GM13976 (cell line): ENCODE results near the gene MICAL2.

Experiments
- DNase-seq: peaks from one replicate; pipeline ENCODE4 v3.0.0; 2012; ENCODE audit warnings: low spot score
- CTCF ChIP-seq: IDR thresholded peaks from 2 replicates; pipeline ENCODE4 v1.5.1; 2012; ENCODE audit warnings: borderline replicate concordance, mild to moderate bottlenecking; ENCODE audit not compliant: insufficient read depth; ENCODE audit errors: extremely low read depth, missing control alignments, control extremely low read depth
- in situ Hi-C: fragments of 300-500 bp; cut with MboI; formaldehyde crosslinking; loops from one replicate; pipeline ENCODE4 v1.12.0; 2022; ENCODE audit warnings: low sequenced_read_pairs, mixed read lengths, inconsistent platforms; ENCODE audit not compliant: unreplicated experiment

MICAL2 gene

DNA sequence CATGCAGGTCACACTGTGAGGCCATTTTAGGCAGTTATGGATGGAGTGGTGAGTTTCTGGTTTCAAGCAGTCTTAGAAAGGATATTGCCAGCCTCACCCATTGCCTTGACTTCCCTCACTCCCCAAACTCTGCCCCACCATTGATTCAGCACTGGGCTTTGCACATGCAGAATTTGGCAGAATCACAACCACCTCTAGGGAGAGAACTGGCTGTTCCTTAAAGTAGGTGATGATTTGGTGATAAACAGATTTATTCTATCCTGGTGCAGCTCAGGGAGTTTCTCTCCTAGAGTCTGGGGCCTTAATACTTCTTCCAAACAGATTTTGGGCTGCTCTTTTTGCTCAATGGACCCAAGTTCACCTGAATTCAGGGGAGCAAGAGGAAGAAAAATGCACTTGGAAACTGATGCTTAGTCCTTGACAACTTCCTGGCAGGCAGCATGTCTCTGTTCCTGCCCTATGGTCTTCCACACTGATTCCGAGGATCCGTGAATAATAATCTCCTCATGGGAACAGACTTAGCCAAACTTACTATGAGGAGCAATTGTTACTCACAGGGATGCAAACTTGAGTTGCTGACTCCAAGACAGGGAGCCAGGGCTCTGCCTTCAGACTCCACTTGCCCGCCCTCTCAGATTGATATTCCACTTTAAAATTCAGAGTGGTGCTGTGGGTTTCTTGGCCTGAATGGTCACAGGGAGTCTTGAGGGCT lies 137.3 kb downstream of the MICAL2 start:
- no peak for DNase-seq
- in situ Hi-C loops: loop anchor here (25.0 kb wide), 1 partner anchor 185 kb away; no protein-coding TSS in a partner anchor
- no peak for TF ChIP-seq CTCF

DNA sequence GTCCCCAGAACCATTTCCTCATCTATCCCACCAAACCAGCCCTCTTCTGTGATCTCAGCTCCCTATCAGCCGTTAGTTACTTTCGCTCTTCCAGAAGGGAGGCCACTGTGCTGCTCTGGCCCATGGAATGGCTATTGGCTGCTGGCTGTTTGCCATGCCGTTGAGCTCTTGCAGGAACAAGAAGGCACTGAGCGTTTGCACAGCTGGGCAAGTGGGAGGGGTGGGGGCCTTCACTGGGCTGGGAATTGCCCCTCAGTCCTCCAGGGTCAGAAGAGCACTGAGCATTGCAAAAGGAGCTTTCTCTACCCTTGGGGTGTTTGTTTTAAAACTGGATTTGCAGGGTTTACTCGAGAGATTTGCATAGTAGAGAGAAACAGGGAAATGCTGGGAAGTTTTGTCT lies 137.9 kb downstream of the MICAL2 start:
- in situ Hi-C loops: loop anchor here (25.0 kb wide), 1 partner anchor 186 kb away; no protein-coding TSS in a partner anchor
- TF ChIP-seq CTCF: no peak
- DNase-seq: no peak

GRCh38 chr11:12249590-12250260 lies 139.3 kb downstream of the MICAL2 start:
- in situ Hi-C loops: loop anchor here (25.0 kb wide), 2 partner anchors 187 to 437 kb away; no protein-coding TSS in a partner anchor
- no peak for DNase-seq
- no peak for TF ChIP-seq CTCF

- in situ Hi-C loops: loop anchor here (25.0 kb wide), 1 partner anchor 440 kb away; no protein-coding TSS in a partner anchor
Measured at GRCh38 chr11:12251666-12252560, 141.5 kb downstream of the MICAL2 start.

GRCh38 chr11:12253843-12254281 lies 143.5 kb downstream of the MICAL2 start:
- no peak for DNase-seq
- TF ChIP-seq CTCF: no peak
- in situ Hi-C loops: loop anchor here (25.0 kb wide), 1 partner anchor 442 kb away; no protein-coding TSS in a partner anchor

More at GRCh38 chr11:12251666-12252560, 141.5 kb downstream of the MICAL2 start:
- no peak for TF ChIP-seq CTCF
- DNase-seq: no peak

- in situ Hi-C loops: loop anchor here (25.0 kb wide), 1 partner anchor 446 kb away; no protein-coding TSS in a partner anchor
- no peak for TF ChIP-seq CTCF
- DNase-seq: no peak
Measured at GRCh38 chr11:12258451-12258850, 148.1 kb downstream of the MICAL2 start.
